ENCODE results near the gene HDAC8. TPM values are rescaled to one million over a fixed set of nuclear protein-coding genes. Genes with fewer than 3 reads are reported as not detected.

The HDAC8 gene
- total RNA-seq, 1 experiment from 2014 or later = 21.4 TPM

- no peak overlapping the region for H4K5ac ChIP-seq (ENCODE audit: insufficient read length, low read depth, low read length)
- H3K9me3 ChIP-seq (ENCODE audit: control insufficient read depth, low read depth, low read length) = peaks cover 50% of the 10 kb centered on the region
- Mint-ChIP-seq H3K9me3 (peaks cover 55 to 63% of the 10 kb centered on the region in 2 experiments), H3K27ac (no peak overlapping the region), H3K4me3 (no peak overlapping the region), H3K4me1 (peaks cover 20 to 29% of the 10 kb centered on the region in 2 experiments), H3K27me3 (ENCODE audit: low read depth) (no peaks in the 10 kb centered on the region; the same call in 1 of the 2 replicates), H3K36me3 (ENCODE audit: insufficient read depth in 1 of 3, low read depth in 3 of 3) (peaks cover 0 to 4% (median 2%) of the 10 kb centered on the region in 3 experiments; a peak in 5 of 7 replicates)
- H3K27me3 ChIP-seq (ENCODE audit: insufficient read depth, low read length) = no peaks in the 10 kb centered on the region
- H4K91ac ChIP-seq (ENCODE audit: insufficient read length, low read depth, low read length) = no peak overlapping the region
- TF ChIP-seq CTCF (conservative IDR thresholded peaks at IDR 0.05) = no peak
- no peak overlapping the region for H2BK5ac ChIP-seq (ENCODE audit: insufficient read length, low read length)
- no peaks in the 10 kb centered on the region for H4K20me1 ChIP-seq (ENCODE audit: control insufficient read depth, insufficient read depth, insufficient read length)
- no peak overlapping the region for H2AK5ac ChIP-seq (ENCODE audit: insufficient read length, low read length)
- no peak overlapping the region for H3K4me2 ChIP-seq (ENCODE audit: insufficient read depth, insufficient read length, low read length)
- no peak for DNase-seq
- H2BK15ac ChIP-seq (ENCODE audit: low read depth, low read length) = no peak overlapping the region
- no peak overlapping the region for H2BK20ac ChIP-seq (ENCODE audit: low read depth, low read length, poor library complexity, severe bottlenecking)
- no peak overlapping the region for H3K14ac ChIP-seq (ENCODE audit: insufficient read depth, low read length)
- no peak overlapping the region for H3K23ac ChIP-seq (ENCODE audit: insufficient read length, low read depth, low read length)
- no peak overlapping the region for H2BK120ac ChIP-seq (ENCODE audit: low read depth, low read length, poor library complexity, severe bottlenecking)
- H3K23me2 ChIP-seq (ENCODE audit: insufficient read length, low read depth, low read length, poor library complexity, severe bottlenecking) = no peaks in the 10 kb centered on the region
- H2AFZ ChIP-seq (ENCODE audit: low read length) = no peak overlapping the region
- H3K9ac ChIP-seq (ENCODE audit: extremely low read depth, insufficient read length, low read length) = no peak overlapping the region
- H3K18ac ChIP-seq (ENCODE audit: insufficient read length, low read depth, low read length) = no peak overlapping the region
- no peak overlapping the region for H3K56ac ChIP-seq (ENCODE audit: insufficient read length, low read depth, low read length)
- no peak overlapping the region for H3K4ac ChIP-seq (ENCODE audit: low read depth, low read length)
- H3K27ac ChIP-seq (ENCODE audit: insufficient read length, low read depth, low read length) = no peak overlapping the region
- peaks cover 7% of the 10 kb centered on the region for H3K4me1 ChIP-seq (ENCODE audit: insufficient read depth, low read length)
- H3T11ph ChIP-seq (ENCODE audit: low read length) = no peak overlapping the region
- H3K79me2 ChIP-seq (ENCODE audit: insufficient read depth, low read length) = no peaks in the 10 kb centered on the region
- H4K8ac ChIP-seq (replicated peaks; ENCODE audit: insufficient read length, low read depth, low read length) = no peak overlapping the region
- no CpG with 5 or more reads among the region's 1 CpG for WGBS (ENCODE audit: extremely low coverage, insufficient read length, low lambda C conversion rate)
- no peak overlapping the region for H2BK12ac ChIP-seq (ENCODE audit: insufficient read length, low read depth, low read length)
- H3K79me1 ChIP-seq (ENCODE audit: insufficient read depth, low read depth, low read length, poor library complexity, severe bottlenecking) = no peaks in the 10 kb centered on the region
Measured at GRCh38 chrX:72396117-72396516, 176.5 kb downstream of the HDAC8 start.
